ENCODE measurements around the gene LPA. TPM values are rescaled to one million over a fixed set of nuclear protein-coding genes. Genes with fewer than 3 reads are reported as not detected.

The LPA gene
- total and polyA plus RNA-seq, 2 of the 13 experiments (the other 11 are each of a cell fraction or from before 2014, with no cell fraction given), result not detected

DNA sequence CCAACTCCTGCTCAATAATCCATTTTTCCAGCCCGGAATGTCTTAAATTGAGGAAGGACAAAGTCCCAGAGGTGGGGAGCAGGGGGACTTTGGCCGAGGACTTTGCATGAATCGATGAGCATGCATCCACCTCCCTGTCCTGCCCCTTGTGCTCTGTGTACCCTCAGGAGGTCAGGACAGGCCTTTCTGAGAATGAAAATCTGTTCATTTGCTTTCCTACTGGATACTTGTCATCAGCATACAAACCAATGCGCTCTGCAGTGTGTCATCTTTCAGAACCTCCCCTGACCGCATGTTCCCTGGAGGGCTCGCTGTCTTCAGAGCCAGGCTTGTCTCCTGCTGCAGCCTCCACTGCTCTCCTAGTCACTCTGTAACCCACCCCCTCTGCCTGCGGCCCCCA is 40.6 kb upstream of the LPA start (continued):
- TF ChIP-seq, protein P1, sequence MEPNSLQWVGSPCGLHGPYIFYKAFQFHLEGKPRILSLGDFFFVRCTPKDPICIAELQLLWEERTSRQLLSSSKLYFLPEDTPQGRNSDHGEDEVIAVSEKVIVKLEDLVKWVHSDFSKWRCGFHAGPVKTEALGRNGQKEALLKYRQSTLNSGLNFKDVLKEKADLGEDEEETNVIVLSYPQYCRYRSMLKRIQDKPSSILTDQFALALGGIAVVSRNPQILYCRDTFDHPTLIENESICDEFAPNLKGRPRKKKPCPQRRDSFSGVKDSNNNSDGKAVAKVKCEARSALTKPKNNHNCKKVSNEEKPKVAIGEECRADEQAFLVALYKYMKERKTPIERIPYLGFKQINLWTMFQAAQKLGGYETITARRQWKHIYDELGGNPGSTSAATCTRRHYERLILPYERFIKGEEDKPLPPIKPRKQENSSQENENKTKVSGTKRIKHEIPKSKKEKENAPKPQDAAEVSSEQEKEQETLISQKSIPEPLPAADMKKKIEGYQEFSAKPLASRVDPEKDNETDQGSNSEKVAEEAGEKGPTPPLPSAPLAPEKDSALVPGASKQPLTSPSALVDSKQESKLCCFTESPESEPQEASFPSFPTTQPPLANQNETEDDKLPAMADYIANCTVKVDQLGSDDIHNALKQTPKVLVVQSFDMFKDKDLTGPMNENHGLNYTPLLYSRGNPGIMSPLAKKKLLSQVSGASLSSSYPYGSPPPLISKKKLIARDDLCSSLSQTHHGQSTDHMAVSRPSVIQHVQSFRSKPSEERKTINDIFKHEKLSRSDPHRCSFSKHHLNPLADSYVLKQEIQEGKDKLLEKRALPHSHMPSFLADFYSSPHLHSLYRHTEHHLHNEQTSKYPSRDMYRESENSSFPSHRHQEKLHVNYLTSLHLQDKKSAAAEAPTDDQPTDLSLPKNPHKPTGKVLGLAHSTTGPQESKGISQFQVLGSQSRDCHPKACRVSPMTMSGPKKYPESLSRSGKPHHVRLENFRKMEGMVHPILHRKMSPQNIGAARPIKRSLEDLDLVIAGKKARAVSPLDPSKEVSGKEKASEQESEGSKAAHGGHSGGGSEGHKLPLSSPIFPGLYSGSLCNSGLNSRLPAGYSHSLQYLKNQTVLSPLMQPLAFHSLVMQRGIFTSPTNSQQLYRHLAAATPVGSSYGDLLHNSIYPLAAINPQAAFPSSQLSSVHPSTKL (CRISPR knock-in tag; IDR thresholded peaks at IDR 0.05), result 0 out of 2 replicates have a peak, but pooled peaks have one; percentile 37
- TF ChIP-seq ETV5 (CRISPR knock-in tag; IDR thresholded peaks at IDR 0.05; ENCODE audit: borderline replicate concordance) (peak; percentile 66; the same call in 1 of the 2 replicates), ZNF263 (CRISPR knock-in tag; IDR thresholded peaks at IDR 0.05) (peak; percentile 78), HDAC2 (CRISPR knock-in tag; IDR thresholded peaks at IDR 0.05) (peak; percentile 64; the same call in 1 of the 2 replicates), NR2F6 (IDR thresholded peaks at IDR 0.05) (peak; percentile 75), NR2F6 (CRISPR knock-in tag; IDR thresholded peaks at IDR 0.05) (peak; percentile 47; the same call in 1 of the 2 replicates), TOPORS (CRISPR knock-in tag; IDR thresholded peaks at IDR 0.05) (peak; percentile 69; the same call in 1 of the 2 replicates), ESRRA (CRISPR knock-in tag; IDR thresholded peaks at IDR 0.05; ENCODE audit: low read depth) (peak; percentile 97), YY1 (IDR thresholded peaks at IDR 0.05; ENCODE audit: insufficient read depth, insufficient replicate concordance, low read depth, low read length) (peak; percentile 31), NCOA1 (CRISPR knock-in tag; IDR thresholded peaks at IDR 0.05) (peak; percentile 86), TMF1 (CRISPR knock-in tag; IDR thresholded peaks at IDR 0.05; ENCODE audit: low read depth) (peak; percentile 58; the same call in 1 of the 2 replicates)
- TF ChIP-seq, protein P2, sequence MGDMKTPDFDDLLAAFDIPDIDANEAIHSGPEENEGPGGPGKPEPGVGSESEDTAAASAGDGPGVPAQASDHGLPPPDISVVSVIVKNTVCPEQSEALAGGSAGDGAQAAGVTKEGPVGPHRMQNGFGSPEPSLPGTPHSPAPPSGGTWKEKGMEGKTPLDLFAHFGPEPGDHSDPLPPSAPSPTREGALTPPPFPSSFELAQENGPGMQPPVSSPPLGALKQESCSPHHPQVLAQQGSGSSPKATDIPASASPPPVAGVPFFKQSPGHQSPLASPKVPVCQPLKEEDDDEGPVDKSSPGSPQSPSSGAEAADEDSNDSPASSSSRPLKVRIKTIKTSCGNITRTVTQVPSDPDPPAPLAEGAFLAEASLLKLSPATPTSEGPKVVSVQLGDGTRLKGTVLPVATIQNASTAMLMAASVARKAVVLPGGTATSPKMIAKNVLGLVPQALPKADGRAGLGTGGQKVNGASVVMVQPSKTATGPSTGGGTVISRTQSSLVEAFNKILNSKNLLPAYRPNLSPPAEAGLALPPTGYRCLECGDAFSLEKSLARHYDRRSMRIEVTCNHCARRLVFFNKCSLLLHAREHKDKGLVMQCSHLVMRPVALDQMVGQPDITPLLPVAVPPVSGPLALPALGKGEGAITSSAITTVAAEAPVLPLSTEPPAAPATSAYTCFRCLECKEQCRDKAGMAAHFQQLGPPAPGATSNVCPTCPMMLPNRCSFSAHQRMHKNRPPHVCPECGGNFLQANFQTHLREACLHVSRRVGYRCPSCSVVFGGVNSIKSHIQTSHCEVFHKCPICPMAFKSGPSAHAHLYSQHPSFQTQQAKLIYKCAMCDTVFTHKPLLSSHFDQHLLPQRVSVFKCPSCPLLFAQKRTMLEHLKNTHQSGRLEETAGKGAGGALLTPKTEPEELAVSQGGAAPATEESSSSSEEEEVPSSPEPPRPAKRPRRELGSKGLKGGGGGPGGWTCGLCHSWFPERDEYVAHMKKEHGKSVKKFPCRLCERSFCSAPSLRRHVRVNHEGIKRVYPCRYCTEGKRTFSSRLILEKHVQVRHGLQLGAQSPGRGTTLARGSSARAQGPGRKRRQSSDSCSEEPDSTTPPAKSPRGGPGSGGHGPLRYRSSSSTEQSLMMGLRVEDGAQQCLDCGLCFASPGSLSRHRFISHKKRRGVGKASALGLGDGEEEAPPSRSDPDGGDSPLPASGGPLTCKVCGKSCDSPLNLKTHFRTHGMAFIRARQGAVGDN (CRISPR knock-in tag; IDR thresholded peaks at IDR 0.05), result peak; percentile 84
- TF ChIP-seq, protein P3, sequence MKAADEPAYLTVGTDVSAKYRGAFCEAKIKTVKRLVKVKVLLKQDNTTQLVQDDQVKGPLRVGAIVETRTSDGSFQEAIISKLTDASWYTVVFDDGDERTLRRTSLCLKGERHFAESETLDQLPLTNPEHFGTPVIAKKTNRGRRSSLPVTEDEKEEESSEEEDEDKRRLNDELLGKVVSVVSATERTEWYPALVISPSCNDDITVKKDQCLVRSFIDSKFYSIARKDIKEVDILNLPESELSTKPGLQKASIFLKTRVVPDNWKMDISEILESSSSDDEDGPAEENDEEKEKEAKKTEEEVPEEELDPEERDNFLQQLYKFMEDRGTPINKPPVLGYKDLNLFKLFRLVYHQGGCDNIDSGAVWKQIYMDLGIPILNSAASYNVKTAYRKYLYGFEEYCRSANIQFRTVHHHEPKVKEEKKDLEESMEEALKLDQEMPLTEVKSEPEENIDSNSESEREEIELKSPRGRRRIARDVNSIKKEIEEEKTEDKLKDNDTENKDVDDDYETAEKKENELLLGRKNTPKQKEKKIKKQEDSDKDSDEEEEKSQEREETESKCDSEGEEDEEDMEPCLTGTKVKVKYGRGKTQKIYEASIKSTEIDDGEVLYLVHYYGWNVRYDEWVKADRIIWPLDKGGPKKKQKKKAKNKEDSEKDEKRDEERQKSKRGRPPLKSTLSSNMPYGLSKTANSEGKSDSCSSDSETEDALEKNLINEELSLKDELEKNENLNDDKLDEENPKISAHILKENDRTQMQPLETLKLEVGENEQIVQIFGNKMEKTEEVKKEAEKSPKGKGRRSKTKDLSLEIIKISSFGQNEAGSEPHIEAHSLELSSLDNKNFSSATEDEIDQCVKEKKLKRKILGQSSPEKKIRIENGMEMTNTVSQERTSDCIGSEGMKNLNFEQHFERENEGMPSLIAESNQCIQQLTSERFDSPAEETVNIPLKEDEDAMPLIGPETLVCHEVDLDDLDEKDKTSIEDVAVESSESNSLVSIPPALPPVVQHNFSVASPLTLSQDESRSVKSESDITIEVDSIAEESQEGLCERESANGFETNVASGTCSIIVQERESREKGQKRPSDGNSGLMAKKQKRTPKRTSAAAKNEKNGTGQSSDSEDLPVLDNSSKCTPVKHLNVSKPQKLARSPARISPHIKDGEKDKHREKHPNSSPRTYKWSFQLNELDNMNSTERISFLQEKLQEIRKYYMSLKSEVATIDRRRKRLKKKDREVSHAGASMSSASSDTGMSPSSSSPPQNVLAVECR (CRISPR knock-in tag; IDR thresholded peaks at IDR 0.05; ENCODE audit: borderline replicate concordance), result peak; percentile 70; the same call in 1 of the 2 replicates
- TF ChIP-seq, protein P4, sequence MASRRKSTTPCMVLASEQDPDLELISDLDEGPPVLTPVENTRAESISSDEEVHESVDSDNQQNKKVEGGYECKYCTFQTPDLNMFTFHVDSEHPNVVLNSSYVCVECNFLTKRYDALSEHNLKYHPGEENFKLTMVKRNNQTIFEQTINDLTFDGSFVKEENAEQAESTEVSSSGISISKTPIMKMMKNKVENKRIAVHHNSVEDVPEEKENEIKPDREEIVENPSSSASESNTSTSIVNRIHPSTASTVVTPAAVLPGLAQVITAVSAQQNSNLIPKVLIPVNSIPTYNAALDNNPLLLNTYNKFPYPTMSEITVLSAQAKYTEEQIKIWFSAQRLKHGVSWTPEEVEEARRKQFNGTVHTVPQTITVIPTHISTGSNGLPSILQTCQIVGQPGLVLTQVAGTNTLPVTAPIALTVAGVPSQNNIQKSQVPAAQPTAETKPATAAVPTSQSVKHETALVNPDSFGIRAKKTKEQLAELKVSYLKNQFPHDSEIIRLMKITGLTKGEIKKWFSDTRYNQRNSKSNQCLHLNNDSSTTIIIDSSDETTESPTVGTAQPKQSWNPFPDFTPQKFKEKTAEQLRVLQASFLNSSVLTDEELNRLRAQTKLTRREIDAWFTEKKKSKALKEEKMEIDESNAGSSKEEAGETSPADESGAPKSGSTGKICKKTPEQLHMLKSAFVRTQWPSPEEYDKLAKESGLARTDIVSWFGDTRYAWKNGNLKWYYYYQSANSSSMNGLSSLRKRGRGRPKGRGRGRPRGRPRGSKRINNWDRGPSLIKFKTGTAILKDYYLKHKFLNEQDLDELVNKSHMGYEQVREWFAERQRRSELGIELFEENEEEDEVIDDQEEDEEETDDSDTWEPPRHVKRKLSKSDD (CRISPR knock-in tag; IDR thresholded peaks at IDR 0.05; ENCODE audit: low read depth), result 0 out of 2 replicates have a peak, but pooled peaks have one; percentile 32
